Measurements from ENCODE around the gene FYCO1. TPM values are rescaled to one million over a fixed set of nuclear protein-coding genes. Genes with fewer than 3 reads are reported as not detected.

FYCO1 gene
- total RNA-seq, 1 experiment from 2014 or later: 19.7 TPM

GRCh38 chr3:45907769-45908705 is 87.6 kb downstream of the FYCO1 start:
- no peaks in the 10 kb centered on the region for H3K9me2 ChIP-seq (ENCODE audit: insufficient read depth)
- DNase-seq: no peak
- H3K4me3 ChIP-seq: no peak overlapping the region
- no peaks in the 10 kb centered on the region for H4K20me1 ChIP-seq (ENCODE audit: insufficient read depth)
- POLR2A ChIA-PET (ENCODE audit: unreplicated experiment): no interaction called here
- H3K4me2 ChIP-seq: no peak overlapping the region
- no peak overlapping the region for H3K27ac ChIP-seq
- no peaks in the 10 kb centered on the region for H3K4me1 ChIP-seq (replicated peaks; ENCODE audit: insufficient read depth)
- no peaks in the 10 kb centered on the region for H3K79me2 ChIP-seq (ENCODE audit: low read depth)
- H3F3A ChIP-seq (ENCODE audit: insufficient read depth, low read depth): no peaks in the 10 kb centered on the region
- H2AFZ ChIP-seq: no peak overlapping the region
- BruUV-seq (replicated peaks): no TSS peak
- no peaks in the 10 kb centered on the region for H3K36me3 ChIP-seq (ENCODE audit: low read depth)
- intact Hi-C loops (cut with micrococcal nuclease; ENCODE audit: unreplicated experiment): loop anchor here (5.0 kb wide), 1 partner anchor 146 kb away; no protein-coding TSS in a partner anchor
- TF ChIP-seq CTCF (conservative IDR thresholded peaks at IDR 0.05): no peak
- CTCF ChIA-PET: no interaction called here
- no peaks in the 10 kb centered on the region for H3K9me3 ChIP-seq (ENCODE audit: insufficient read depth, low read depth)
- H3K27me3 ChIP-seq (ENCODE audit: insufficient read depth, low read depth): no peaks in the 10 kb centered on the region

GRCh38 chr3:45906681-45907407 is 88.8 kb downstream of the FYCO1 start:
- Histone ChIP-seq H3K36me3 (ENCODE audit: low read depth) (no peaks in the 10 kb centered on the region), H3K79me2 (ENCODE audit: low read depth) (no peaks in the 10 kb centered on the region), H3K9me2 (ENCODE audit: insufficient read depth) (no peaks in the 10 kb centered on the region), H3K27me3 (ENCODE audit: insufficient read depth, low read depth) (no peaks in the 10 kb centered on the region), H4K20me1 (ENCODE audit: insufficient read depth) (no peaks in the 10 kb centered on the region), H3K4me3 (no peak overlapping the region), H2AFZ (no peak overlapping the region), H3F3A (ENCODE audit: insufficient read depth, low read depth) (no peaks in the 10 kb centered on the region), H3K4me2 (no peak overlapping the region), H3K9me3 (ENCODE audit: insufficient read depth, low read depth) (no peaks in the 10 kb centered on the region), H3K4me1 (replicated peaks; ENCODE audit: insufficient read depth) (no peaks in the 10 kb centered on the region), H3K27ac (no peak overlapping the region)
- no peak for TF ChIP-seq EZH2 (IDR thresholded peaks at IDR 0.05; ENCODE audit: low read depth)
- peak; percentile 29; the same call in 1 of the 2 replicates for TF ChIP-seq CTCF (conservative IDR thresholded peaks at IDR 0.05)
- POLR2A ChIA-PET (ENCODE audit: unreplicated experiment): interaction anchor here (0.7 kb wide), 1 partner anchor 816 kb away, joined by 4 read pairs; no protein-coding TSS in a partner anchor
- intact Hi-C loops (cut with micrococcal nuclease; ENCODE audit: unreplicated experiment): loop anchor here (5.0 kb wide), 1 partner anchor 145 kb away; no protein-coding TSS in a partner anchor
- CTCF ChIA-PET: interaction anchor here (0.5 kb wide), 1 partner anchor 400 kb away, joined by 3 read pairs; no protein-coding TSS in a partner anchor
- BruUV-seq (replicated peaks): no TSS peak
- peak in 1 of 2 experiments; percentile 26 for DNase-seq

GRCh38 chr3:45905755-45906154 is 89.9 kb downstream of the FYCO1 start:
- DNase-seq: no peak
- H4K20me1 ChIP-seq (ENCODE audit: insufficient read depth): no peaks in the 10 kb centered on the region
- CTCF ChIA-PET: no interaction called here
- no peak overlapping the region for H2AFZ ChIP-seq
- intact Hi-C loops (cut with micrococcal nuclease; ENCODE audit: unreplicated experiment): loop anchor here (5.0 kb wide), 1 partner anchor 143 kb away; no protein-coding TSS in a partner anchor
- TF ChIP-seq CTCF (conservative IDR thresholded peaks at IDR 0.05) (no peak), EZH2 (IDR thresholded peaks at IDR 0.05; ENCODE audit: low read depth) (no peak)
- H3K27ac ChIP-seq: no peak overlapping the region
- no peak overlapping the region for H3K4me2 ChIP-seq
- no peaks in the 10 kb centered on the region for H3K36me3 ChIP-seq (ENCODE audit: low read depth)
- H3K27me3 ChIP-seq (ENCODE audit: insufficient read depth, low read depth): no peaks in the 10 kb centered on the region
- no peaks in the 10 kb centered on the region for H3F3A ChIP-seq (ENCODE audit: insufficient read depth, low read depth)
- POLR2A ChIA-PET (ENCODE audit: unreplicated experiment): no interaction called here
- no peaks in the 10 kb centered on the region for H3K4me1 ChIP-seq (replicated peaks; ENCODE audit: insufficient read depth)
- H3K9me2 ChIP-seq (ENCODE audit: insufficient read depth): no peaks in the 10 kb centered on the region
- BruUV-seq (replicated peaks): no TSS peak
- no peaks in the 10 kb centered on the region for H3K9me3 ChIP-seq (ENCODE audit: insufficient read depth, low read depth)
- H3K79me2 ChIP-seq (ENCODE audit: low read depth): no peaks in the 10 kb centered on the region
- H3K4me3 ChIP-seq: no peak overlapping the region
